NCI-H82 treated with DMSO at 0.1 percent for 48 hours (cell line): ENCODE results near the gene VTCN1.
"Not testable (repeated sequence)": the region's sequence is repeated elsewhere in the genome, so short reads cannot be mapped to it uniquely, and the experiment has no call there.

Source experiments
- DNase-seq: peaks from one replicate; lab custom pipeline; 2025; ENCODE audit not compliant: unreplicated experiment; lab: John Stamatoyannopoulos, UW

The VTCN1 gene, protein sequence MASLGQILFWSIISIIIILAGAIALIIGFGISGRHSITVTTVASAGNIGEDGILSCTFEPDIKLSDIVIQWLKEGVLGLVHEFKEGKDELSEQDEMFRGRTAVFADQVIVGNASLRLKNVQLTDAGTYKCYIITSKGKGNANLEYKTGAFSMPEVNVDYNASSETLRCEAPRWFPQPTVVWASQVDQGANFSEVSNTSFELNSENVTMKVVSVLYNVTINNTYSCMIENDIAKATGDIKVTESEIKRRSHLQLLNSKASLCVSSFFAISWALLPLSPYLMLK

DNA sequence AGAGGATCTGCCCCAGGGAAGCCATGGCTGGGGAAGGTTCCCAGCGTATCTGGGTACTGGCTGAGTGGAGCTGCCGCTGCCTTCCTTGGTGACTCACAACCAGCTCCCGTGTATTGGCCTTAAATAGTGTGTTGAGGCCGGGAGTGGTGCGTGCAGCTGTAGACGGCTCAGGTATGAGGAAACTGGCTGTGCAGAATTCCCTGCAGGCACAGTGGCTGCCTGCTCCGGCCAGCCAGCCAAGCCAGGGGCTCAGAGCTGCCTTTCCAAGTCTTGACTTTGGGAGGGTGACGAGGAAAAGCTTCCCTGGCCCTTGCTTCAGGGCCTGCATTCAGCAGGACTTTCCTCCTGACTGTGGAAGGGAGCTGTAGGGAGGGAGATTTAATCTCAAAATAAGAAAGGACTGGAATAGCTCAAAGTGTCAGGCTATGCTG, at the start of gene VTCN1:
TSS of gene VTCN1 (minus strand) at position 97 of the 431 bp plus-strand sequence. CDS start at position 25, 72 bp downstream.
- DNase-seq, result no peak

DNA sequence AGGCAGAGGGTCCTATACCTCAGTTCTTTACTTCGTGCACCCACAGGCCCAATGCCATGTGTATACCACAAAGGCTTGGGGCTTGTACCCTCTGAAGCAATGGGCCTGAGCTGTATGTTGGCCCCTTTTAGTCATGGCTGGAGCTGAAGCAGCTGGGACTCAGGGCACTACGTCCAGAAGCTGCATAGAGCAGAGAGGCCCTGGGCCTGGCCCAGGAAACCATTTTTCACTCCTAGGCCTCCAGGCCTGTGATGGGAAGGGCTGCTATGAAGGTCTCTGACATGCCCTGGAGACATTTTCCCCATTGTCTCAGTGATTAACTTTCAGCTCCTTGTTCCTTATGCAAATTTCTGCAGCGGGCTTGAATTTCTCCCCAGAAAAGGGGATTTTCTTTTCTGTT, 48.1 kb upstream of the VTCN1 start:
- DNase-seq, result no peak

- DNase-seq, result not testable (repeated sequence)
Observed at GRCh38 chr1:117258075-117258474, 47.3 kb upstream of the VTCN1 start.

DNA sequence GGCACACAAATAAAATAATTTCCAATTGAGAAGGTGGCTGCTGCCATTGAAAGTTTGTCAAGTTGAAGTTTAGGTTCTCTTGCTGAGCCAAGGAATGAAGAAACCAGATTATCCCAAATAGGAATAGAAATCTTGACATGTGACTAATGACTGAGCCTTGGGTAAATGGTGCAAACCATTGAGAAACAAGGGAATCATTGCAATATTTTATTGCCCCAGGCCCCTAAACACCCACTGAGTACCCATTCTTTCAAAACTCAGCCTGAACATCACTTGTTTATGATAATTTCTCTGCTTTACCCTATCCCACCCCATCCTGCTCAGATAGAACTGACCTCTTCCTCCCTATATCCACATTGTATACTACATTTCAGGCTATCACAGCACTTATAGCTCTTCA, 46.6 kb upstream of the VTCN1 start:
- no peak for DNase-seq

GRCh38 chr1:117250061-117250606, 39.4 kb upstream of the VTCN1 start:
- no peak for DNase-seq

- no peak for DNase-seq
Observed at GRCh38 chr1:117244971-117245370, 34.2 kb upstream of the VTCN1 start.

GRCh38 chr1:117244306-117244705, 33.6 kb upstream of the VTCN1 start:
- no peak for DNase-seq

DNA sequence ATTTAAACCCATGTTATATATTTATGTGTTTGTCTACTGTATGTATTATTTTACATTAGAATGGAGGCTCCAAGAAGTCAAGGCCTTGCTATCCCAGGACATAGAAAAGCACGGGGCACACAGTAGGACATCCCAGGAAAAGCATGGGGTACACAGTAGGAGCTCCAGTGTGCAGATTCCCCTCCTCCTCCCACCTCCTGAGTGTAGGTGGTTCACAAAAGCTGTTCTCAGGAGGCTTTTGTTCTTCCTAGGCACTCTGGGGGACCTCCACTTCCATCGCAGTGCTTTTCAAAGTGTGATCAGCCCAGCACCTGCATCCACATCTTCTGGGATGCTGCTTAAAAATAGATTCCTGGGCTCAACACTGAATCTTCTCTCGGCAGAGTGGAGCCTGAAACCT, 30.8 kb upstream of the VTCN1 start:
- DNase-seq, result no peak

DNA sequence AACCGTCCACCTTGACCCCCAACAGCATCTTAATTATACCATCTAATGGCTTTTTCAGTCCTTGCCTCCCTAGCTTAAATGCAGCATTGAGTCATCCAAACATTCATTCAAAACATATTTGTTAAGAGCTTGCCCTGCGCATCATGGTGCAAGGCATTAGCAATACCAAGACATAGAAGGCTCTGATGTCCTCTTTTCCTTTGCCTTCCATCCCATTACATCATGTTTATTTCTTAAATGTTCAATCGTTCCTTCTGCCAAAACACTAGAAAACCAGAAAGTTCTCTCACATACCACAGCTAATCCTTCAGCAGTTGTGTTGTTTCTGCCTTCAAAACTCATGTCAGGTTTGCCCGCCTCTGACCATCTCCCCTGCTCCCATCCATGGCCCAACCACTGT, 29.8 kb upstream of the VTCN1 start:
- no peak for DNase-seq

GRCh38 chr1:117239467-117239866, 28.7 kb upstream of the VTCN1 start:
- DNase-seq, result no peak

DNA sequence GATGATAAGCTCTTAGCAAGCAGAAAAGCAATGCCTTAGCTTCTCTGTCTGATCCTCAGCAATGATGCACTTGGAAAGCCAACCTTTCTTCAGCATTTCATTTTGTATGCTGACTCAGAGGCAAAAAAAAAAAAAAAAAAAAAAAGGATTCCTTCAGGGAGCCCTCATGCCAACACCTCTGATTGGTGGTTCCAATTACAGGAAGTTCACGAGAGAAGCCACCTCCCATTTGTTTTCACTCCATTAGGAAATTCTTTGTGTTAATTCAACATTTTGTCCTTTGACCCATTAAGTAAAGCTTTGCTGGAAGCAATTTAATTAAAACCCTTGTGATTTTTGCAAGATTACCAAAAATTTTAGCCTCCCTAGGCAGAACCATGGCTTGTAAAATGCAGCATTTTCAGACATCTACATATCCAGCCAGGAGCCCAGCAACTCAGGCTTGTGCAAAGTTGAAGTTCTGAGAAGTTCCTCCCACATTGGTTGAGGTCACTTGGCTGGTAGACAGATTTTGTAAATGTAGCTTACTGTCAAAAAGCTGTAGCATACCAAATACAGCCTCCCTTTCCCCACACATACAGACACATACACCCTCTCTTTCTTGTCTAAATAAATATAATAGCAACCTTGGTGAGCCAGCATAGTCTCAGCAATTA, 27.1 kb upstream of the VTCN1 start:
- no peak for DNase-seq

DNA sequence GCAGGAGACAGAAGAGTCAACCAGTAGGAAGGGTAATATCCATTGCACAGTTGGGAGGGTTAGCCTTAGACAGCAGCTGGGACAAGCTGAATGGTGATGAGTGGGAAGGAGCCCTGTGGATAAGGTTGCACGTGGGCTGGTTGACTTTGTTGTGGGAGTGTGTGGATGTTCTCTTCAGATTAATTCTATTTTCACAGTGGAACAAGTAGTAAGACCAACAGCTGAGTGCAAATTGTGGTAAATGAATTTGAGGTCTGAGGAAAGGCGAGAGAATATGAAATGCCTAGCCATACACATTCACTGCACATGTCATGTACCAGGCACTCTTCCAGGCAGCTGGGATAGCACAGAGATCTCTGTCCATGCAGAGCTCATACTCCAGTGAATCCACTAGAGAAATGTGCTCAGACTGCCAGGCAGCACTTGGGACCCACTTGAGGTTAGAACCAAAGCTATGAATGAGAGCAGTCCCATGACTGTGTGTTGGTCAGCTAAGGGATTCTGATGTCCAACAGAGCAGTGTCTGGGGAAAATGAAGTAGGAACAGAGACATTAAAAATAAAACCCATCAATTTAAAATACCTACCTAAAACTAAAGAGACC, 25.2 kb upstream of the VTCN1 start:
- DNase-seq, result no peak

DNA sequence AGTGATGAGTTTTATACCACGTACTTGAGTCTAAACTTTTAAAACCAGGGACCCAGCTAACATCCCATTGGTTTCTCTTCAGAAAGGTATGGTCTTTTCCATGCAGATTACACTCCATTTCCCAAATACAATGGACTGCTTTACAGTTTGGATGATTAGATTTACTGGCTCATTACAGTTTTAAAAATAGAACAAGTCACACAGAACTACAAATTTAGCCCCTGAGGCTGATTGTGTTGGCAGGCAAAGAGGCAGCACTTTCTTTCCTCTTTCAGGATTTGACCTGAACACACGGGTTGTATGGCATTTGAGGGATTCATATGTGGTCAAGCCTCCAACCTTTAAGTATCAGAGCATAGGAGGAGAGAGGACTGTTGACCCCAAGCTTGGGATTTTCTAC, 21.8 kb upstream of the VTCN1 start:
- DNase-seq, result no peak

- DNase-seq, result no peak
Observed at GRCh38 chr1:117231748-117232373, 21.1 kb upstream of the VTCN1 start.

DNA sequence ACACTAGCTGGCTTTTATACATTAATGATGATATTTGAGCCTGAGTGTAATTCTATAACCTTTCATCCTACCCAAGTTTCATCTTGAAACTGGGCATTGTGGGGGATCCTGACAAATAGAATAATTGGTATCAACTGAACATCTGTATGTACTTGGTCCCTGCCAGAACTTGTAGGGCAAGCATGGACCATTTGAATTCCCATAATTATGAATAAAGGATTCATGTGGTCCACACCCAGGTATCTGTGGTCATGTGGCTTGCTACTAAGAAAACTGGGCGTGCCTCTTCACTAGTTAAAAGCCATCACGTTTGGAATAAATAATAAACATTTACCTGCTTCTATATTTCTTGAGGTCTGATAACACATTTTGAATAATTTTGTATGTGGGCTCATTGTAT, 20.6 kb upstream of the VTCN1 start:
- DNase-seq, result no peak

- DNase-seq, result no peak
Observed at GRCh38 chr1:117229217-117229616, 18.5 kb upstream of the VTCN1 start.

DNA sequence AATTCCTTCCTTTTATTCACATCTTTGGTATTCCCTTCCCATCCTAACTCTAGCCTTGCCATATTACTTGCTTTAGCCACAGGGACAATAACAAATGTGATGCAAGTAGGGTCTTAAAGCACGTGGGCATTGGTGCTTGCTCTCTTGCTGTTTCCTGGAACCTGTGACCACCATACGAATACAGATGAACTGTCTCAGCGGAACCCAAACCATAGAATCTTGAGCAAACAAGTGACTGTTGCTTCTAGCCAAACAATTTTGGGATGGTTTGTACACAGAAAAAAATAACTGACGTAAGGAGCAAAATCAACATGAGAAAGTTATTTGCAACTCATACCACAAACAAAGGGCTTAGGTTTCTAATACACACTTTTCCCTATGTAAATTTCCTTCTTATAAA, 15.2 kb upstream of the VTCN1 start:
- no peak for DNase-seq

GRCh38 chr1:117216718-117217117, 6.0 kb upstream of the VTCN1 start:
- DNase-seq, result no peak

- no peak for DNase-seq
Observed at GRCh38 chr1:117215733-117216462, 5.2 kb upstream of the VTCN1 start.

DNA sequence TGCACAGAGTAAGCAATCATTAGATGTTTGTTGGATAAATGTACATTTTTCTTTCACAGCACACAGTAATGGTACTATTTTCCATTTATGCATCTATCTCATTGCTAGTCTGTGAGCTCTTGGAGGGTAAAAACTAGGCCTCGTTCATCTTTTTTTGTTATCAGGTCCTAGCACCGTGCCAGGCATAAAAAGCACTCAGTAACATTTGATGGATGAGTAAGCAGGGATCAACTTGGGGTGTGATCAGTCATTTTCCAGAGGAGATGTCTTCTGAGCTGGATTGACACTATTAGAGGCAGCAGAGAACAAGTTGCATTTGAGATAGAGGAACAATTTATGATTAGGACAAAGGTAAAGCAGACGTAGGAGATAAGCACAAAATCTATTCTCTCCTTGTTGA, 4.3 kb upstream of the VTCN1 start:
- no peak for DNase-seq

- no peak for DNase-seq
Observed at GRCh38 chr1:117213046-117213445, 2.3 kb upstream of the VTCN1 start.
